ENCODE data around the gene ULK2.

ULK2 gene

GRCh38 chr17:19750020-19750572, 117.6 kb downstream of the ULK2 start:
- no peak for DNase-seq (ENCODE audit: extremely low read depth in 1 of 2, low read depth in 1 of 2)

DNA sequence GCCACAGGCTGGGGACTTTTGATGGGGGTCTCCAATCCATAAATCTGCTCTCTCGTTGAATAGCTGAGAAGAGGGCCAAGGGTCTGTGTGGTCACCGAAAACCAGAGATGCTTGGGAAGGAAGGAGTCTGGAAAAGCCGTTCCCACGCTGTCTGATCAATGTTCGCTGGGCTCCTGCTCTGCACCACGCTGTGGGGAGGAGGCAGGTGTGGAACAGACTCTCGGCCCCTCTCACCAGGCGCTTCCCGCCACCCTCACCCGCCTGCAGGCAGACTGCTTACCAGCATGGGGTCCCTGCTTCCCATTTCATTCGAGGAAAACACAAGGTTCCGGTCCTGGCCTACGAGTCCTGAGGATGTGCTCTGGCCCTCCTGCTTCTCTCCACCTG, 118.9 kb downstream of the ULK2 start:
- no peak for DNase-seq (ENCODE audit: extremely low read depth in 1 of 2, low read depth in 1 of 2)

DNA sequence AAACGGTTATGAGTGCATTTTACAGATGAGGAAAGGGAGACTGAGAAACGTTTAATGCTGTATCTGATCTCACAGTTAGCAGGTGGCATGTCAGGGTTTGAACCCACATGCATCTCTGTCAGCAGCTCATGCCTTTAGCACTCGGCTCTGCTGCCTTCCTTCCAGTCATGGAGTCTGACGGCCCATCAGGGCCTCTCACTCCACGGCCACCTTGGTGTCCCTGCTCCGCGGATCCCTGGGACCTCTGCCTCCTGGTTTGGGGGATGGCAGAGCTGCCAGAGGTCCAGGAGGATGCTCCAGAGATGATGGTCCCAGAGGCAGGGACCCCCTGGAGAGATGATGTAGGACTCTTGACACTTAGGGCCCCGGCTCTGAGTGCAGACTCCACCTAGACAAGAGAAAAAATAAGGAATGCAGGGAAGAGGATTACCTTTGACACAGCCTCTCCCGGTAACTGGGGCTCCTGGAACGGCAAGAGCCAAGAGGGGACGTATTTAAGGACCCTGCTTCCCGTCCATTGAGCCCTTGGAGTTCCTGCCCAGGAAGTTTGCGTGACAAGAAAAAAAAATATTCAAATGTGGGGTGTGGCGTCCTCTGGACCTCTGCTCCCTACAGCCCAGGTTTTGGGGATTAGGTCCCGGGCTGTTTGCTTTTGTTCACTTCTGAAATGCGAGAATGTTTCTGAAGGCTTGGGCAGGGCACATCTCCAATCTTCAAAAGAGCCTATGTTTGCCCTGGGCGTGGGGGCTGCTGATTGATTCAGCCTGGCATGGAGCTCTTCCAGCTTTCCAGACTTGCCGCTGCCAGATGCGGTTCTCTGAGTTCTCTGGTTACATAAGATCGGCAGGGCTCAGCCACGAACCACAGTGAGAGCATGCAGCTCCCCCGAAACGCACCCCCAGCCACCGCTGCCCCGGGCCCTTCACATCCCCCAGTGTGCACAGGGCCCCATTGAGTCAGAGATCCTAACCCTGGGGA, 119.6 kb downstream of the ULK2 start, which contains the start of gene ALDH3A1:
Gene ALDH3A1 (minus strand): TSS at position 470 of the 978 bp plus-strand sequence. CDS start 3,169 bp downstream, outside the sequence.
- no peak for DNase-seq (ENCODE audit: extremely low read depth in 1 of 2, low read depth in 1 of 2)

GRCh38 chr17:19747159-19747719, 120.5 kb downstream of the ULK2 start:
- DNase-seq (ENCODE audit: extremely low read depth in 1 of 2, low read depth in 1 of 2) = no peak

- DNase-seq (ENCODE audit: extremely low read depth in 1 of 2, low read depth in 1 of 2) = no peak
These were observed 121.2 kb downstream of the ULK2 start for GRCh38 chr17:19746517-19746916.

DNA sequence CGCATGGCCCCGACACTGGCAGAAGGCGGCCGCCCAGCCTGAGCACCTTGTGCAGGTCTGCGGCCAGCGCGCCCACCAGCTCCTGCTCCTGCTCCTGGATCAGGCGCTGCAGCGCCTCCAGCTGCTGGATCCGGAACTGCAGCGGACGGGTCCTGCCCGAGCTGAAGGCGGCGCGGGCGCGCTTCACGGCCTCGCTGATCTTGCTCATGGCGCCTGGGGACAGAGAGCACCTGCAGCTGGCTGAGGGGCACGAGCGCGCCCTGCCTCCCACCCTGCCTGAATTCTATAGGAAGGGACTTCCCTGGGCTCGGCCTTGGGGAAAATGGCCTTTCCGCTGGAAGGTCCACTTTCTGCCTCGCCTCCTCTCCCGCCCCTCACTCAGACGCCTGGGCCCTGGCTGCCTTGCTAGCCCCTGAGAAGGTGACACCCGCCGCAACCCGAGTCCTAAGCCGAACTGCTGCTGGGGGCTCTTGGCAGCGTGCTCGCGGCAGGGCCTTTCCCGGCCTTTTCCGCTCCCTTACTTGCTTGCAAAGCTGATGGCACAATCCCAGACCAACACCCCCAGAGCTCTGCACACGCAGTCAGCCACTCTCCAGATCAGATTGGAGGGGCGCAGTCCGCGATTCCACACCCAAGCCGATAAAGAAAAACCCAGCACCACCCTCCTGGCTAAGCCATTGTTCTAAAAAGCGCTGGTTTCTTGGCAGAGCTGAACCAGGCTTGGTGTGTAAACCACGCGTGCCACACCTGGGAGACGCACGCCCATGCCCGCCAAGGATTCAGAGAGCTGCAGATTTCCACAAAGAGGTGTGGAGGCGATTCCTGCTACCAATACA, 122.6 kb downstream of the ULK2 start:
- peak; percentile 52 to 76 for DNase-seq (ENCODE audit: extremely low read depth in 1 of 2, low read depth in 1 of 2)

DNA sequence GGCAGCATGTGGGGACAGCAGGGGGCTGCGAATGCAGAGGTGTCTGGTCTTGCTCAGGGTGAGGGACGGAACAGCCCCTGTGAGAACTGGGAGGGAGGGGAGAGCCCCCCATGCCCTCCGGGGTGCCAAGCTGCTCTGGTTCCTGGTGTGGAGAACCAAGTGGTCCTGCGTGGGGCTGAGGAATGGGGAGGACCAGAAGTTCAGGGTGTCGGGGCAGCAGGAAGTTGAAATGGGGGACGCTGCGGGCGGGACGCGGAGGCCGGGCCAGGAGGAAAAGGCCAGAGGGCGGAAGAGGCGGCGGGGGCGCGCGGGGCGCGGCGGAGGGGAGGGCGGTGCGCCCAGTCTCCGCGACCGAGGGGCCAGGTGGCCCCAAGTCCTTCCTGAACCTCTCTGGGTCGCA, 123.2 kb downstream of the ULK2 start:
- no peak for DNase-seq (ENCODE audit: extremely low read depth in 1 of 2, low read depth in 1 of 2)

GRCh38 chr17:19743101-19744100, 124.3 kb downstream of the ULK2 start:
- DNase-seq (ENCODE audit: extremely low read depth in 1 of 2, low read depth in 1 of 2) = no peak

DNA sequence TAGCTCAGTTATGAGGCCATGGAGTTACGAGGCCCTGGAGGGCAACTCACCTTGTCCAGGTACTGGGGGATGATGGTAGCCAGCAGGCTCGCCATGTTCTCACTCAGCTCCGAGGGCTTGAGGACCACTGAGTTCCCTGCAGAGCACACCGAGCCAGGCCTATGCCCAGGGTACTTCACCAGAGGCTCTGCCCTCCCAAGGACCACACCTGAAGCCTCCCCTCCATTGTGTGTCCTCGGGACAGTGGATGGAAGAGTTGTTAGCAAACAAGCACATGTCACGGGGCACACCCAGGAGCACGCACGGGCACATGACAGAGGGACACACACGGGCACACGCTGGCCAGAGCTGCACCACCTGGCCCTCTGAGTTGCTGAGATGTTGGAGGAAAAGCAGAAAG, 125.2 kb downstream of the ULK2 start:
- no peak for DNase-seq (ENCODE audit: extremely low read depth in 1 of 2, low read depth in 1 of 2)

DNA sequence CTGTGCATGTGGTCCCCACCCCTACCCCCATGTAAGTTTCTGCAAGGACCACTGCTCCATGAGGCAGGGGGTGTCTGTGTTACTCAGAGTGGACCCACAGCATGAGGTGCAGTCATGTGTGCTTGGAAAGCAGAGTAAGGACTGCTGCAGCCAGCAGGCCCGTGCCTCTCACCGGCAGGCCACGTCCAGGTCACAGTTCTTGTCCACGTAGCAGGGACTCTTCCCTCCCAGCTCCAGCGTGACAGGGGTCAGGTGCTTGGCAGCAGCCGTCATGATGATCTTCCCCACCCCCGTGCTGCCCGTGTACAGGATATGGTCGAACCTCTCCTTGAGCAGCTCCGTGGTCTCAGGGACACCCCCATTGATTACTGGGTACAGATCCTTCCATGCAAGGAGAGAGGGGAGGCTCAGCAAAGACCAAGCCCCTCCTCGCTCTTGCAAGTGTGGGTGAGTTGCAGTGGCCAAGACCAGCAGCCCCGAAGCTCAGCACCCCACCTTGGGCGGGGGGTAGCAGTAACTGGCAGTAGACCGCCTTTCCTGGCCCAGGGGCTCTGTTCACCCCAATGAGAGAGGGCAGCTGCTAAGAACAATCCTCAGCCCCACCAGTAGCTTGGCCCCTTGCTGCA, 125.8 kb downstream of the ULK2 start:
- no peak for DNase-seq (ENCODE audit: extremely low read depth in 1 of 2, low read depth in 1 of 2)

GRCh38 chr17:19740933-19741332, 126.8 kb downstream of the ULK2 start:
- no peak for DNase-seq (ENCODE audit: extremely low read depth in 1 of 2, low read depth in 1 of 2)

DNA sequence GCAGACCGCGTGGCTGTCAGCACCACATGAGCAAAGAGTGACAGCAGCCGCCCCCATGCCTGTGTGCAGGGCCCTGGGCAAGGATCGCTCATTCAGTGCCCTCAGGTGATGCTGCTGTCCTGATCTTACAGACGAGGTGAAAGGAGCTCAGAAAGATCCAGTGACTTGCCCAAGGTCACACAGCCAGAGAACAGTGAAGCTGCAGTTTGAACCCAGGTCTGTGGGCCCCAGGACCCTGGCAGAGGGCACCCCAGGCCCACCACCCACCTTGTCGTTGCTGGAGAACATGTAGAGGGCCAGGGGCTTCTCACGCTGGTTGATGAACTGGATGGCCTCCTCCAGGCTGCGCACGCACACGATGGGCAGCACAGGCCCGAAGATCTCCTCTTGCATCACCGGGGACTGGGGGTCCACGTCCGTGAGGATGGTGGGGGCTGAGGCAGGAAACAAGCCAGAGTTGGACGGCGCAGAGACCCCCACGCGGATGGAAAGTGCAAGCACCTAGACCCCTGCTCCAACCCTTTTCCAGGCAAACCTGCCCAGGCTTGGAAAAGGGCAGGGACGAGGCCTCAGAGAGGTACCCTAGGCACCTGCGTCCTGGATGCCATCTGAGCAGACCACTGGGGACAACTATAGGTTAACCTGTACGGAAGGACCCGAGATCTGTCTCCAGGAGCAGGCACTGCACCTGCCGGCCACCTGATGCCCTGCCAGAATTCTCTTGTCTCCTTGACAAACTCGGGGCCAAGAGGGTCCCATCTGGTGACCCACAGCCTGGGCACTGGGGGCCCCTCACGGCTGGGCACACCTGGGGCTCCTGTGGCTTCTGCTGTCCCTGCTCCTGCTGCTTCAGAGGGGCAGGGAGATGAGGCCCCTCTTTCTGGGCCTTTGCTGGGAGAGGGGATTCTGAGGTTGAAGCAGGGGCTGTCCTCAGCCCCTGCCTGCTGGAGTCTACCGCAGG, 128.2 kb downstream of the ULK2 start:
- no peak for DNase-seq (ENCODE audit: extremely low read depth in 1 of 2, low read depth in 1 of 2)

GRCh38 chr17:19738757-19739156, 129.0 kb downstream of the ULK2 start:
- no peak for DNase-seq (ENCODE audit: extremely low read depth in 1 of 2, low read depth in 1 of 2)

DNA sequence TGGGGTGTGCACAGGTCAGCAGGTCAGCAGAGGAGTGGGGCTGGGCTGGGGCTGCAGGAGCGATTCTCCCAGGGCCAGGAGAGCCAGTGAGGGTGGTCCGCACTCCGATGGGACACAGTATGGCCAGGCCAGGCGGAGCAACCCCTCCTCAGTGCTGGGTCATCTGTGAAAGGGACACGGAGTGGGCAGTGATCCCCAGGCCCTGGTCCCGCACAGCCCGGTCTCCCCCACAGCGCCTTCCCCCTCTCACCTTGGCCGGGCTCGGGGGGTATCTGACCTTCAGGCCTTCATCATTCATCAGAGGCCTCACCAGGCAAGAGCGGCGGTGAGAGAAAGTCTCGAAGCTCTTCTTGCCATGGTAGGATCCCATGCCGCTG, 129.7 kb downstream of the ULK2 start:
- DNase-seq (ENCODE audit: extremely low read depth in 1 of 2, low read depth in 1 of 2) = no peak

DNA sequence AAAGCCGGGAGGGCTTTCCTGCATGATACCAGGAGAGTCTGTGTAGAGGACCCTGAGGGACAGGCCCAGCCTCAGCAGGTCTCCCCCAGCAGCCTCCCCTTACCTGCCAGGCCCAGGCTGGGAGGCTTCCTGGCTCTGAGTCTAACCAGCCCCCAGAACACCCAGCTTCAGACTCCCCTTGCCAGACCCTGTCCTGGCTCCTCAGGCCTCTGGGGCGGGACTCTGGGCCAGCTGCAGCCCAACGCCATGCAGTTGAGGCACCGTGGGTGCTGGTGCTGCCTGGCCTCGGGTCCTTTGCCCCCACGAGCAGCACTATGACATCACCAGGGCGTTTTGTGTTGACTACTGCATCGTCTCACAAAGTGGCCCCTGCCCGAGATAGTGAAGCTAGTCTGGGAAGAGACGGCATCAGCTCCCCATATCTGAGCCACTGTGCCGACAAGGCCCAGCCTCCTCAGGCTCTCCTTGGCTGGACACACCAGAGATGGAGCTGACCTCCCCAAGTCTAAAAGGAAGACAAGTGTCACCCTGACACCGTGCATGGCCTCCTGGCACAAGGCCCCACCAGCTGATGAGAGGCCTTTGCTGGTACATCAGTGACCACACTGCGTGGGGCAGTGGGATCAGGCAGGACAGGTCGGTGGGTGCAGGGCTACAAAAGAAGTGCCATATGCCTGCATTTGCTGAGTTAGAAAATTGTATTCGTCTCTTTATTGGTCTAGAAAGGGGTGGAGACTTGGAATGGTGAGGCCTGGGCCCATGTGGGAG, 130.2 kb downstream of the ULK2 start:
- DNase-seq (ENCODE audit: extremely low read depth in 1 of 2, low read depth in 1 of 2) = no peak

GRCh38 chr17:19736071-19736470, 131.7 kb downstream of the ULK2 start:
- DNase-seq (ENCODE audit: extremely low read depth in 1 of 2, low read depth in 1 of 2) = no peak

DNA sequence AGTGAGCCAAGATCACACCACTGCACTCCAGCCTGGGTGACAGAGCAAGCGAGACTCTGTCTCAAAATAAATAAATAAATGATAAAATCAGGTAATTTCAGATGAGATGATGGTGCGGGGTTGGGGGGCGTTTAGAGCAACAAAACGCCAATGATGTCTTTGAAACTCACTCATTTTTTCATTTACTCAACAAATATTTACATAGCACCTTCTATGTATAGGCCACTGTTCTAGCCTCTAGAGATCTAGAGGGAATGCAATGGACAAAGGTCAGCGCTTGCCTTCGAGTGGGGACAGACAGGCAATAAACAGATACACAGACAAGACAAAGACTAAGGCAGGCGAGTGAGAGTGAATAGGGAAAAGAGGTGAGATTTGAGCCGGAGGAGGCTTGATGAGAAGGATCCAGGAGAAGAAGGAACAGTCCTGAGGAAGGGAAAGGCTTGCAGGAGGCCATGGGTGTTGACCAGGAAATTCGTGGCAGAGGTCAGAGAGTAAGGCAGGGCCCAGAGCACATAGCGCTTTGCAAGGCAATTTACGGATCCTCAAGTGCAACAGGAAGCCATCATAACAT, 133.7 kb downstream of the ULK2 start:
- DNase-seq (ENCODE audit: extremely low read depth in 1 of 2, low read depth in 1 of 2) = no peak
